HEK293 (cell line): ENCODE measurements around the gene ZNF530.

Source experiments
- CTCF ChIP-seq: fragments of 450-650 bp; formaldehyde crosslinking; IDR thresholded peaks from 2 replicates; pipeline ENCODE4 v1.5.1; 2016; ENCODE audit warnings: missing biosample characterization, missing genetic modification characterization
- HOXA7 ChIP-seq: sonication (generic); formaldehyde crosslinking; IDR thresholded peaks from 2 replicates; pipeline ENCODE4 v1.8.1; 2022; ENCODE audit warnings: missing genetic modification reagents, borderline replicate concordance
- REST ChIP-seq: fragments of 450-650 bp; formaldehyde crosslinking; IDR thresholded peaks from 2 replicates; pipeline ENCODE4 v1.5.1; 2016; ENCODE audit warnings: missing biosample characterization, missing genetic modification characterization
- ZBTB11 ChIP-seq: fragments of 450-650 bp; formaldehyde crosslinking; conservative IDR thresholded peaks from 2 replicates; pipeline ENCODE4 v1.5.1; 2016; ENCODE audit warnings: low read depth, missing biosample characterization, missing genetic modification characterization
- ZBTB8A ChIP-seq: fragments of 450-650 bp; formaldehyde crosslinking; IDR thresholded peaks from 2 replicates; pipeline ENCODE4 v1.5.1; 2016; ENCODE audit warnings: missing biosample characterization, missing genetic modification characterization
- ZNF239 ChIP-seq: fragments of 450-650 bp; formaldehyde crosslinking; IDR thresholded peaks from 2 replicates; pipeline ENCODE4 v1.5.1; 2016; ENCODE audit warnings: missing biosample characterization, missing genetic modification characterization
- ZNF362 ChIP-seq: fragments of 450-650 bp; formaldehyde crosslinking; IDR thresholded peaks from 2 replicates; pipeline ENCODE4 v1.5.1; 2016; ENCODE audit warnings: missing biosample characterization, missing genetic modification characterization
- ZNF416 ChIP-seq: fragments of 450-650 bp; formaldehyde crosslinking; IDR thresholded peaks from 2 replicates; pipeline ENCODE4 v1.5.1; 2016; ENCODE audit warnings: missing biosample characterization, missing genetic modification characterization
- ZNF768 ChIP-seq: fragments of 450-650 bp; formaldehyde crosslinking; IDR thresholded peaks from 2 replicates; pipeline ENCODE4 v1.5.1; 2018; ENCODE audit warnings: missing biosample characterization, mild to moderate bottlenecking, missing genetic modification characterization
- TF ChIP-seq, protein P1 (sequence below): fragments of 450-650 bp; formaldehyde crosslinking; IDR thresholded peaks from 2 replicates; pipeline ENCODE4 v1.5.1; 2016; ENCODE audit warnings: missing biosample characterization, missing genetic modification characterization

DNA sequence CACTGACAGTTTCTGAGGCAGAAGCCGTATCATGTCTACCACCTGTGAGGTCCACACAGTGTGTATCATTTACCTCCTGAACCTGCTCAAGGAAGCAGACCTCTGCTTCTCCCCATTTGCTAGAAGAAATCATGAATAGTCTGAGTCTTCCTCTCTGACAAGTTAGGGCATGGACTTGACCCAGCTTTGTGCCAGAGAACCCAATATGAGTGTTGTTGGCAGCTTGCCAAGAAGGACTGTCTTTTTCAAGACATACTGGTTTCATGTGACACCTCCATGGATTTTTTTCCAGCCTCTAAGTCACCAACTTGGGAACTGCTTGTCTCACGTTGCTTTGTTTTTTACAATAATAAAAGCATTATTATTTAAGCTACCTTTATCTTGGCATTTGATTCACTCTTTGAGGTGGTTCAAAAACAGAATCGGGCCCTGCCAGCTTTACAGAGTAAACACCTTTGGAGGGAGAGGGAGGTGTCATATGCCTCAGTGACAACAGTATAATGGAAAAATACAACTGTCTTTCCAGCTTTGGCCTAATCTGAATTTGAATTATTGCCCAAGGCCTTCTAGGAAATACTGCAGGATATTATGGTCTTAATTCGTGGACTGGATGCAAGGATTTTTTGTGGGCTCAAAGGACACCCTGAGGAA is 42.8 kb downstream of the ZNF530 start:
- TF ChIP-seq ZNF362 (tag by site-specific recombination) = no peak
- TF ChIP-seq, protein P1, sequence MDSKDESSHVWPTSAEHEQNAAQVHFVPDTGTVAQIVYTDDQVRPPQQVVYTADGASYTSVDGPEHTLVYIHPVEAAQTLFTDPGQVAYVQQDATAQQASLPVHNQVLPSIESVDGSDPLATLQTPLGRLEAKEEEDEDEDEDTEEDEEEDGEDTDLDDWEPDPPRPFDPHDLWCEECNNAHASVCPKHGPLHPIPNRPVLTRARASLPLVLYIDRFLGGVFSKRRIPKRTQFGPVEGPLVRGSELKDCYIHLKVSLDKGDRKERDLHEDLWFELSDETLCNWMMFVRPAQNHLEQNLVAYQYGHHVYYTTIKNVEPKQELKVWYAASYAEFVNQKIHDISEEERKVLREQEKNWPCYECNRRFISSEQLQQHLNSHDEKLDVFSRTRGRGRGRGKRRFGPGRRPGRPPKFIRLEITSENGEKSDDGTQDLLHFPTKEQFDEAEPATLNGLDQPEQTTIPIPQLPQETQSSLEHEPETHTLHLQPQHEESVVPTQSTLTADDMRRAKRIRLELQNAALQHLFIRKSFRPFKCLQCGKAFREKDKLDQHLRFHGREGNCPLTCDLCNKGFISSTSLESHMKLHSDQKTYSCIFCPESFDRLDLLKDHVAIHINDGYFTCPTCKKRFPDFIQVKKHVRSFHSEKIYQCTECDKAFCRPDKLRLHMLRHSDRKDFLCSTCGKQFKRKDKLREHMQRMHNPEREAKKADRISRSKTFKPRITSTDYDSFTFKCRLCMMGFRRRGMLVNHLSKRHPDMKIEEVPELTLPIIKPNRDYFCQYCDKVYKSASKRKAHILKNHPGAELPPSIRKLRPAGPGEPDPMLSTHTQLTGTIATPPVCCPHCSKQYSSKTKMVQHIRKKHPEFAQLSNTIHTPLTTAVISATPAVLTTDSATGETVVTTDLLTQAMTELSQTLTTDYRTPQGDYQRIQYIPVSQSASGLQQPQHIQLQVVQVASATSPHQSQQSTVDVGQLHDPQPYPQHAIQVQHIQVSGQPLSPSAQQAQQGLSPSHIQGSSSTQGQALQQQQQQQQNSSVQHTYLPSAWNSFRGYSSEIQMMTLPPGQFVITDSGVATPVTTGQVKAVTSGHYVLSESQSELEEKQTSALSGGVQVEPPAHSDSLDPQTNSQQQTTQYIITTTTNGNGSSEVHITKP = no peak
- no peak for TF ChIP-seq ZBTB11 (tag by site-specific recombination)
- TF ChIP-seq ZNF768 = no peak
- TF ChIP-seq ZNF239 (tag by site-specific recombination) = no peak
- no peak for TF ChIP-seq ZNF416
- TF ChIP-seq CTCF (tag by site-specific recombination) = no peak
- no peak for TF ChIP-seq HOXA7 (CRISPR knock-in tag)
- TF ChIP-seq REST (tag by site-specific recombination) = no peak
- no peak for TF ChIP-seq ZBTB8A (tag by site-specific recombination)
